Measurements from ENCODE around the gene MLH1.
"Not testable (repeated sequence)": the region's sequence is repeated elsewhere in the genome, so short reads cannot be mapped to it uniquely, and the experiment has no call there.

The MLH1 gene

DNA sequence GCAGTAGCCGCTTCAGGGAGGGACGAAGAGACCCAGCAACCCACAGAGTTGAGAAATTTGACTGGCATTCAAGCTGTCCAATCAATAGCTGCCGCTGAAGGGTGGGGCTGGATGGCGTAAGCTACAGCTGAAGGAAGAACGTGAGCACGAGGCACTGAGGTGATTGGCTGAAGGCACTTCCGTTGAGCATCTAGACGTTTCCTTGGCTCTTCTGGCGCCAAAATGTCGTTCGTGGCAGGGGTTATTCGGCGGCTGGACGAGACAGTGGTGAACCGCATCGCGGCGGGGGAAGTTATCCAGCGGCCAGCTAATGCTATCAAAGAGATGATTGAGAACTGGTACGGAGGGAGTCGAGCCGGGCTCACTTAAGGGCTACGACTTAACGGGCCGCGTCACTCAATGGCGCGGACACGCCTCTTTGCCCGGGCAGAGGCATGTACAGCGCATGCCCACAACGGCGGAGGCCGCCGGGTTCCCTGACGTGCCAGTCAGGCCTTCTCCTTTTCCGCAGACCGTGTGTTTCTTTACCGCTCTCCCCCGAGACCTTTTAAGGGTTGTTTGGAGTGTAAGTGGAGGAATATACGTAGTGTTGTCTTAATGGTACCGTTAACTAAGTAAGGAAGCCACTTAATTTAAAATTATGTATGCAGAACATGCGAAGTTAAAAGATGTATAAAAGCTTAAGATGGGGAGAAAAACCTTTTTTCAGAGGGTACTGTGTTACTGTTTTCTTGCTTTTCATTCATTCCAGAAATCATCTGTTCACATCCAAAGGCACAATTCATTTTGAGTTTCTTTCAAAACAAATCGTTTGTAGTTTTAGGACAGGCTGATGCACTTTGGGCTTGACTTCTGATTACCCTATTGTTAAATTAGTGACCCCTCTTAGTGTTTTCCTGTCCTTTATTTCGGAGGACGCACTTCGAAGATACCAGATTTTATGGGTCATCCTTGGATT, at the start of gene MLH1:
Gene MLH1 (plus strand): TSS at position 193 of the 958 bp plus-strand sequence. CDS start 30 bp downstream, at position 223.
- DNase-seq (ENCODE audit: low read depth in 2 of 2) = peak; percentile 88 to 99

- DNase-seq (ENCODE audit: low read depth in 2 of 2) = no peak
Measured at GRCh38 chr3:36943601-36944000, 49.7 kb upstream of the MLH1 start.

DNA sequence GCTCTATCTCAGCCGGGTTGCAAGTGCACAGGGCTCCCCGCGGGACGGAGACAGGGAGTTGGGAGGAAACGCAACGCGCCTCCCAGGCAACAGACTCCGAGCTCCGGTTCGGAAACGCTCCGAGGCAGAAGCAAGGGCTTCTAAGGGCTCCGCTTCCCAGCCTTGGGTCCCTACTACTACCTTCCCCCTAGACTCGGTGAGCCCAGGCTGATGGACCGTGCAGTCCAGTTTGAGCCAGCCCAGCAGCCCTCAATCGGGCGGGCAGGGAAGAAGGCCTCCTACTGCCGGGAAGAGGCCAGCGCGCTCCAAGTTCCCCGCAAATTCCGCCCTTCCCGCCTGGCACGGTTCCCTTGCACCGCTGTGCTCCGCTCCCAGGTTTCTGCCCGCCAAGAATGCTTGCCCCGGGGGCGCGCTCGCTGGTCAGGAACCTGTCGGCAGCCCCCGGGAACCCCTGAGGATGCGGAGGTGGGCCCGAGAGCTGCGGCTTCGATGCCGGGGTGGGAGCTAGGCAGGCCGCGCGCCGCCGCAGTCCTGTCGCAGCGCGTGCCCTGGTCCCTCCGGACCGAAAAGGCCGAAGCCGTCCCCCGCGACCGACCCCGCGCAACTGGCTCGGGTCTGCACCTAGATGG, 49.2 kb upstream of the MLH1 start:
- DNase-seq (ENCODE audit: low read depth in 2 of 2) = peak in 1 of 2 donors; percentile 26

DNA sequence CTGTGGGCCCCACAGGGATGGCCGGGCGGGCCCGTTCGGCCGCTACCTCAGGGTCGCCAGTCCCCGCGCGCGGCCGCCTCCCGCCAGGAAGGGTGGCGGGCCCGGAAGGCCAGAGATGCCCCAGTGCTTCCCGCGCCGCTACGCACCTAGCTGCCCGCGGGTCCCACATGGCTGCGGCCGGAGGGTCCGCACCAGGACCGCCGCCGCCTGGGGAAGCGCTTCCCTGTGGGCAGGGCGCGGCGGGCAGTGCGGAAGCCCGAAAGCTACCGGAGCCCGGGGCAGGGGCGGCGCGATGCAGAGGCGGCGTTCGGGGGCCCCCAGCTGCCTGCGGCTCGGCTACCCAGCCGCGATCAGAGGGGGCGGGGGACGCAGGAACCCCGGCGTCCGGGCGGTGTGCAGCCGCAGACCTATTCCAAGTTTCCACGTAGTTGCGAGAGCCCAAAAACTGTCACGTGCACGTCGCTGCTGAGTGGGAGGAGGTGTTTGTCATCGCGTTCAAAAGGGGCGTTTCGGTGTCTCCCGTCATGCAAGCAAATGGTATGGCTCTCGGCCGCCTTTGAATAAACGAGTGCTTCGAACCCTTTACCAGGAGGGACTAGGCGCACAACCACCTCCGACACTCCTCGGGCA, 48.6 kb upstream of the MLH1 start, which contains the start of gene TRANK1:
Gene TRANK1 (minus strand): TSS at position 414 of the 630 bp plus-strand sequence. CDS start 245 bp downstream, at position 169.
- DNase-seq (ENCODE audit: low read depth in 2 of 2) = peak; percentile 69 to 71

- DNase-seq (ENCODE audit: low read depth in 2 of 2) = no peak
Measured at GRCh38 chr3:36945333-36945980, 47.9 kb upstream of the MLH1 start.

- not testable (repeated sequence) for DNase-seq (ENCODE audit: low read depth in 2 of 2)
Measured at GRCh38 chr3:36947814-36948213, 45.5 kb upstream of the MLH1 start.

GRCh38 chr3:36954452-36955134, 38.7 kb upstream of the MLH1 start:
- no peak for DNase-seq (ENCODE audit: low read depth in 2 of 2)

DNA sequence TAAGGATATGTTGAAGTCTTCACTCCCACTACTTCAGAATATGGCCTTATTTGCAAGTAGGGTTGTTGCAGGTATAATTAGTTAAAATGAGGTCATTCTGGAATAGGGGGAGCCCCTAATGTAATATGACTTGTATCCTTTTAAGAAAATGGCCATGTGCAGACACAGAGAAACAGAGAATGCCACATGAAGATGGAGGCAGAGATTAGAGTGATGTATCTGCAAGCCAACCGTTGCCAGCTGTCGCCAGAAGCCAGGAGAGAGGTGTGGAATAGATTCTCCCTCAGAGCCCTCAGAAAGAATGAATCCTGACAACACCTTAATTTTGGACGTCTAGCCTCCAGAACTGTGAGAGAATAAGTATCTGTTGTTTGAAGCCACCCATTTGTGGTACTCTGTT, 37.2 kb upstream of the MLH1 start:
- DNase-seq (ENCODE audit: low read depth in 2 of 2) = no peak

GRCh38 chr3:36957063-36957462, 36.3 kb upstream of the MLH1 start:
- no peak for DNase-seq (ENCODE audit: low read depth in 2 of 2)

DNA sequence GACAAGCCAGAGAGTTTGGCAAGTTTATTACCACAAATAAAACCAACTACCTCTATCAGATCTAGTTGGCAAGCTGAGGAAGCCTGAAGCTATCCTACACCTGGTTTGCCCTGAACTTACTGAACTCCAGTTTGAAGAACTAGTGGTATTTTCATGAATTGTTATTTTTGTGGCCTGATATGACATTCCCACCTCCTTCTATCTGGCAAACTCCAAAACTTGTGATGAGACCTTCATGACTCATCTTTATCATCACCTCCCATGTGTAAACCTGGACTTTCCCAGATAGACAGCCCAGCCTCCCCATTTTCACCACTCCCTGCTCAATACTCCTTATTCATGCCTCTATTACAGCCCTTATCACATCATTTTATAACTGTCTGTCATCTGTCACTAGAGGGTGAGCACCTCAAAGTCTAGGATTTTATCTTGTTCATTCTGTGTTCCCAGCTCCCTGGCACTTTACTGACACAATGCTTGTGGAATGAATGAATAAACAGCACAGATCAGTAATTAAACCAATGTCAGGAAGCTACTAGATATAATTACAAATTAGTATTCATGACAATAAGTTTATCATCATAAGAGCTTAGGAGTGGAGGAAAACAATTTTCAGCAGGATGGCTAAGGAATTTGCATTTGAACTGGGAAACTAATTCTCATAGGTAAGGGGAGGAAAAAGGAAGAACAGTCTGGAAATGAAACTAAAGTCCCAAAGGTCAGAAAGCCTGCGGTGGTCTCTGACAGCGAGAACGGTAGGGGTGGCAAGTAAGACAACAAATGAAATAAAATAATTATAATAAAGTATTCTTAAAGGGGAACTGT, 35.2 kb upstream of the MLH1 start:
- no peak for DNase-seq (ENCODE audit: low read depth in 2 of 2)

- no peak for DNase-seq (ENCODE audit: low read depth in 2 of 2)
Measured at GRCh38 chr3:36959821-36960220, 33.5 kb upstream of the MLH1 start.

DNA sequence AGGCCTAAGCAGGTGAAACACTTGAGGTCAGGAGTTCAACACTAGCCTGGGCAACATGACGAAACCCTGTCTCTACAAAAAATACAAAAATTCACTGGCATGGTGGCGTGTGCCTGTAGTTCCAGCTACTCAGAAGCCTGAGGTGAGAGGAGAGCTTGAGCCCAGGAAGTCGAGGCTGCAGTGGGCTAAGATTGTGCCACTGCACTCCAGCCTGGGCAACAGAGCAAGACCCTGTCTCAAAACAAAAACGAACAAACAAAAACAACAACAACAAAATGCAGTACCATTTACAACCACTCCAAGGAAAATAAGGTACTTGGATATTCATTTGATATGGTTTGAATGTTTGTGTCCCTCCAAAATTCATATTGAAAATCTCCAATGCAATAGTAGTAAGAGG, 32.8 kb upstream of the MLH1 start:
- no peak for DNase-seq (ENCODE audit: low read depth in 2 of 2)

DNA sequence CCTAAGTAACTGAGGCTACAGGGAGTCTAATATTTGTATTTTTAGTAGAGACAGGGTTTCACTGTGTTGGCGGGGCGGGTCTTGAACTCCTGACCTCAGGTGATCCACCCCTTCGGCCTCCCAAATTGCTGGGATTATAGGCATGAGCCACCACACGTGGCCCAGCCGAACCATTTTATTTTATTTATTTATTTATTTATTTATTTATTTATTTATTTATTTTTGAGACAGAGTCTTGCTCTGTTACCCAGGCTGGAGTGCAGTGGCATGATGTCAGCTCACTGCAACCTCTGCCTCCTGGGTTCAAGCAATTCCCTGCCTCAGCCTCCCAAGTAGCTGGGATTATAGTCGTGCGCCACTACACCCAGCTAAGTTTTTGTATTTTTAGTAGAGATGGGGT, 30.3 kb upstream of the MLH1 start:
- DNase-seq (ENCODE audit: low read depth in 2 of 2) = not testable (repeated sequence)

GRCh38 chr3:36964331-36964730, 29.0 kb upstream of the MLH1 start:
- DNase-seq (ENCODE audit: low read depth in 2 of 2) = no peak

DNA sequence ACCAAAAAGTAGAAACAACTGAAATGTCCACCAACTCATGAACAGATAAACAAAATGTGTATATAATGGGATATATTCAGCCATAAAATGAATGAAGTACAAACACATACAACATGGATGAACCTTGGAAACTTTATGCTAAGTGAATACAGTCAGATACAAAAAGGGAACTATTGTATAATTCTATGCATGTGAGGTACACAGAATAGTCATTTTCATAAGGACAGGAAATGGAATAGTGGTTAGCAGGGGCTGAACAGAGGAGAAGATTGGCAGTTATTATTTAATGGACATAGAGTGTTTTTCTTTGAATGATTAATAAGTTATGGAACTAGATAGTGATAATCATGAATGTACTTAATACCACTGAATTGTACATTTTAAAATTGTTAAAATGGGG, 28.5 kb upstream of the MLH1 start:
- DNase-seq (ENCODE audit: low read depth in 2 of 2) = no peak

DNA sequence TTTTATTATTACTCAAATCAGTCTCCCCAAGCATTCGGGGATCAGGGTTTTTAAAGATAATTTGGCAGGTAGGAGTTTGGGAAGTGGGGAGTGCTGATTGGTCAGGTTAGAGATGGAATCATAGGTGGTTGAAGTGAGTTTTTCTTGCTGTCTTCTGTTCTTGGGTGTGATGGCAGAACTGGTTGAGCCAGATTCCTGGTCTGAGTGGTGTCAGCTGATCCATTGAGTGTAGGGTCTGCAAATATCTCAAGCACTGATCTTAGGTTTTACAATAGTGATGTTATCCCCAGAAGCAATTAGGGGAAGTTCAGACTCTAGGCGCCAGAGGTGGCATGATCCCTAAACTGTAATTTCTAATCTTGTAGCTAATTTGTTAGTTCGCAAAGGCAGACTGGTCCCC, 27.9 kb upstream of the MLH1 start:
- DNase-seq (ENCODE audit: low read depth in 2 of 2) = no peak

- DNase-seq (ENCODE audit: low read depth in 2 of 2) = no peak
Measured at GRCh38 chr3:36969085-36969484, 24.2 kb upstream of the MLH1 start.

DNA sequence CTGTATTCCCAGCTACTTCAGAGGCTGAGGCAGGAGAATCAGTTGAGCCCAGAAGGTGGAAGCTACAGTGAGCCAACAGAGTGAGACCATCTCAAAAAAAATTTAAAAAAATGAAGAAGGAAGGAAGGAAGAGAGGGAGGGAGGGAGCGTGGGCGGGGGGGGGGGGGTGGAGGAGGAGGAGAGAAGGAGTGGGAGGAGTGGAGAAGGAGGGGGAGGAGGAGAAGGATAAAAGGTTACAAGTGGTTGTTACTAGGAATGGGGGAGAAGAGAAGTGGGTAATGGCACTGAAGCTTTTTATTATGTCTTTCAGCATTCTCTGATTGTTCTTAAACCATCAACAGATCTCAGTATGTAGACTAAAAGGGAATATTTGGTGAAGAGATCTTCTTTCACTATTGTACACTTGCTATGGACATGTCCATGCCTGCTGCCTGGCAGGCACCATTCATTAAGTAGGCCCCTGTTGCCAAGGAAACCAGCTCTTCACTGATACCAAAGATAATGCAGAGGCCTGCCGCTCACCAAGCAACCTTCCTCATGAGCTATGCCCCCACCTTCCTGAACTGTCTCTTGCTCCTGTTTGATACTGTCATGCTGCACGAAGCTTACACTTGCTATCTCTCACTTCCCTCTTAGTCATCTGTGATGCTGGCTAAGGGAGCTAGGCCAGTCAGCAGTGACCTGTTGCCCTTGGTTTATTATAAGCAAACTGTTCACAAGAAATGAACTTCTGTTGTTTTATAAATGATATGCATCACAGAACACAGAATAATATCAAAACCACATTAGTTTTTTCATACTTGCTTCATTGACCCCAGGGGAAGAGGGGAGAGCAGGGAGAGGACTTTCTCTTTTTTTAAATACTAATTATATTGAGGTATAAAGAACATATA, 23.5 kb upstream of the MLH1 start:
- no peak for DNase-seq (ENCODE audit: low read depth in 2 of 2)

- no peak for DNase-seq (ENCODE audit: low read depth in 2 of 2)
Measured at GRCh38 chr3:36972163-36972562, 21.2 kb upstream of the MLH1 start.

All from stimulated activated CD4-positive, alpha-beta T cell treated with anti-CD3 and anti-CD28 coated beads, Interleukin-1b, Interleukin-23, amount 100 ng/mL, for 4 hours (primary cell).